ENCODE results near the gene C1QA. TPM values are rescaled to one million over a fixed set of nuclear protein-coding genes. Genes with fewer than 3 reads are reported as not detected.

C1QA gene
- total RNA-seq, 1 experiment from 2014 or later, result not detected

DNA sequence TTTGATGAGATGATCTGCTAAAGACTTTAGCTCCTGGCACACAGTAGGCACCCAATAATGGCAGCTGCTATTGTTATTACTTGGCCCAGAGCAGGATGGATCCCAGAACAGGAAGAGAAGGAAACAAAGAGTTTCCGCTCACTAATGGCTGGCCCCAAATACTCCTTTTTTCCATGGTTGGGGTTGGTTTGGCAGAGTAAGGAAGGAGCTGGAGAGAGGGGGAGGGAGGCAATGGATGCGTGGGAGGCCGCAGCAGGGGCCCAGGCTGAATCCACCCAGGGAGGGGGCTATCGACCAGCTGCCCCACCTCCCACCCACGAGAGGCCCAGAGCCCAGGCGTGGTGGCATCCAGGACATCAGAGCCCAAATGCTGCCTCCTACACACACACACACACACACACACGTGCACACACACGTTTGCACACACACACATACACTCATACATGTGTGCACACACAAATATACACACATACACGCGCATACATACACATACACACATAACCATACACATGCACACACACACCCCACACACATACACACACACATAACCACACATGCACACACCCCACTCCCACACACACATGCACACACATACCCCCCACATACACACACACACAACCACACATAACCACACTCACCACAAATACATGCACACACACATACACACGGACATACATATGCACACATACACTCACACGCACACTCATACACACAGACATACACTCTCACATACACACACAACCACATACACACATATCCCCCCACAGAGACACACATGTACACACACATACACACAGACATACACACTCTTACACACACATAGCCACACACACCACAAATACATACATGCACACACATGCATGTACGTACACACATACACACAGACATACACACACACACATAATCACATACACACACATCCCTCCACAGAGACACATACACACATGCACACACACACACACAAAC lies 41.8 kb downstream of the C1QA start:
- H3K27ac ChIP-seq, result no peak overlapping the region
- H3K27me3 ChIP-seq (ENCODE audit: insufficient read depth, low read depth), result no peaks in the 10 kb centered on the region
- H3K4me1 ChIP-seq (replicated peaks; ENCODE audit: insufficient read depth), result no peaks in the 10 kb centered on the region
- no peak for TF ChIP-seq EZH2 (IDR thresholded peaks at IDR 0.05; ENCODE audit: low read depth)
- TF ChIP-seq CTCF (conservative IDR thresholded peaks at IDR 0.05), result no peak
- H3K4me2 ChIP-seq, result no peak overlapping the region
- H3F3A ChIP-seq (ENCODE audit: insufficient read depth, low read depth), result peaks cover 9% of the 10 kb centered on the region; the same call in 1 of the 2 replicates
- H4K20me1 ChIP-seq (ENCODE audit: insufficient read depth), result no peaks in the 10 kb centered on the region
- no peak overlapping the region for H3K4me3 ChIP-seq
- no peak overlapping the region for H2AFZ ChIP-seq
- intact Hi-C loops (cut with micrococcal nuclease; ENCODE audit: unreplicated experiment), result no loop called here
- H3K9me3 ChIP-seq (ENCODE audit: insufficient read depth, low read depth), result no peaks in the 10 kb centered on the region
- no peak for DNase-seq
- CTCF ChIA-PET, result no interaction called here
- BruUV-seq (replicated peaks), result no TSS peak
- POLR2A ChIA-PET (ENCODE audit: unreplicated experiment), result no interaction called here
- no peaks in the 10 kb centered on the region for H3K9me2 ChIP-seq (ENCODE audit: insufficient read depth)
- no peaks in the 10 kb centered on the region for H3K79me2 ChIP-seq (ENCODE audit: low read depth)
- H3K36me3 ChIP-seq (ENCODE audit: low read depth), result no peaks in the 10 kb centered on the region

DNA sequence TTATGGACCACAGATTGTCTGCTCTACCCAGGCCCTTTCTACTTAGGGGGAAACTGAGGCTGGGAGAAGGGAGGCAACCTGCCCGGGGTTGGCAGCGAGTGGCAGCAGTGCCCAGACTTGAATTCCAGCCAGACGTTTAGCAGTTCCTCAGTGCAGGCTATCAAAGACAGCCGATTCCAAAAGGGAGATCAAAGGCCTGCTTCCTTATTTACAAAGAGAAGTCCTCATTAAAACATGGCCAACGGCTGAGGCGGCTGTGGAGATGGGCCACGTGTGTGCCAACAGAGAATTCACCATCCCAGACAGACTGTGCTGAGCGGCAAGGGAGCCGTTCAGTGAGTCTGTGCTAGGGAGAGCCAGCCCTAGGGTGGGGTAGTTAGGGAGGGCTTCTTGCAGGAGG lies 44.3 kb downstream of the C1QA start:
- Histone ChIP-seq H3K36me3 (ENCODE audit: low read depth) (no peaks in the 10 kb centered on the region), H3K79me2 (ENCODE audit: low read depth) (no peaks in the 10 kb centered on the region), H3F3A (ENCODE audit: insufficient read depth, low read depth) (peaks cover 9% of the 10 kb centered on the region; the same call in 1 of the 2 replicates), H4K20me1 (ENCODE audit: insufficient read depth) (no peaks in the 10 kb centered on the region), H3K9me3 (ENCODE audit: insufficient read depth, low read depth) (no peaks in the 10 kb centered on the region), H2AFZ (no peak overlapping the region), H3K4me3 (no peak overlapping the region), H3K4me2 (no peak overlapping the region), H3K4me1 (replicated peaks; ENCODE audit: insufficient read depth) (no peaks in the 10 kb centered on the region), H3K27ac (no peak overlapping the region), H3K27me3 (ENCODE audit: insufficient read depth, low read depth) (no peaks in the 10 kb centered on the region), H3K9me2 (ENCODE audit: insufficient read depth) (no peaks in the 10 kb centered on the region)
- CTCF ChIA-PET, result no interaction called here
- intact Hi-C loops (cut with micrococcal nuclease; ENCODE audit: unreplicated experiment), result no loop called here
- POLR2A ChIA-PET (ENCODE audit: unreplicated experiment), result no interaction called here
- BruUV-seq (replicated peaks), result no TSS peak
- no peak for TF ChIP-seq CTCF (conservative IDR thresholded peaks at IDR 0.05)
- TF ChIP-seq EZH2 (IDR thresholded peaks at IDR 0.05; ENCODE audit: low read depth), result no peak
- DNase-seq, result no peak

DNA sequence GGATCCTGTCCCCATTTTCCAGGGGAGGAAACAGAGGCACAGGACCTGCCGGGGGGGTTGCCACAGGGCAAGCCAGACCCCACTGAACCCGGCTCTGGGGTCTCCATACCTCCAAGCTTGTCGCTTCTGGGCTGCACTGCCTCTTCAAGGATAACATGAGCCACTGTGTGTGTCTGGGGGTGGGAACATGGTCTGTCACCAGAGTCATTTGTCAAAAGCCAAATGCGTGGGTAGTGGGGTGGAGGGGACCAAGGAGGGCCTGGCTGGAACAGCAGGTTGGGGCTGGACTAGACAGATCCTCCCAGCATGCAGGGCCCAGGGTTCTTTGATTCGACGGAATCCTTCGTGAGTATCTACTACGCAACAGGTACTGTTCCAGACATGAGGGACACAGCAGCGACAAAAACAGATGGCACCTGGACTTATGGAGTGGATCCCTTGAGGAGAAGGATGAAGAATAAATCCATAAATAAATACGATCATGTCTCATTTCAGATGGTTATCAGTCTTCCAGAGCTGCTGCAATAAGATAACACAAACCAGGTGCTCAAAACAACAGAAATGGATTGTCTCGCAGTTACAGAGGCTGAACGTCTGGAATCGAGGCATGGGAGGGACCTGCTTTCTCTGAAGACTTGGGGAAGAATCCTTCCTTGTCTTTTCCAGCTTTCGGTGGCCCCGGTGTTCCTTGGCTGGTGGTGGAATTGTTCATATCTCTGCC lies 45.3 kb downstream of the C1QA start:
- Histone ChIP-seq H3K27me3 (ENCODE audit: insufficient read depth, low read depth) (no peaks in the 10 kb centered on the region), H4K20me1 (ENCODE audit: insufficient read depth) (no peaks in the 10 kb centered on the region), H3K36me3 (ENCODE audit: low read depth) (no peaks in the 10 kb centered on the region), H3K4me2 (no peak overlapping the region), H3K27ac (no peak overlapping the region), H3K9me3 (ENCODE audit: insufficient read depth, low read depth) (no peaks in the 10 kb centered on the region), H2AFZ (no peak overlapping the region), H3K9me2 (ENCODE audit: insufficient read depth) (no peaks in the 10 kb centered on the region), H3K79me2 (ENCODE audit: low read depth) (no peaks in the 10 kb centered on the region), H3K4me1 (replicated peaks; ENCODE audit: insufficient read depth) (no peaks in the 10 kb centered on the region), H3F3A (ENCODE audit: insufficient read depth, low read depth) (peaks cover 9% of the 10 kb centered on the region; the same call in 1 of the 2 replicates), H3K4me3 (no peak overlapping the region)
- POLR2A ChIA-PET (ENCODE audit: unreplicated experiment), result no interaction called here
- BruUV-seq (replicated peaks), result no TSS peak
- CTCF ChIA-PET, result no interaction called here
- intact Hi-C loops (cut with micrococcal nuclease; ENCODE audit: unreplicated experiment), result no loop called here
- TF ChIP-seq EZH2 (IDR thresholded peaks at IDR 0.05; ENCODE audit: low read depth) (no peak), CTCF (conservative IDR thresholded peaks at IDR 0.05) (no peak)
- DNase-seq, result no peak
